Ecto neural progenitor cell (in vitro differentiated cells): ENCODE measurements around the gene NECAP2.
"Not testable (repeated sequence)": the region's sequence is repeated elsewhere in the genome, so short reads cannot be mapped to it uniquely, and the experiment has no call there.

Experiments
- DNase-seq: peaks from one replicate; pipeline ENCODE4 v3.0.0-alpha.2; 2018; ENCODE audit warnings: low spot score

The NECAP2 gene

GRCh38 chr1:16430606-16431005, 9.9 kb upstream of the NECAP2 start:
- DNase-seq, result no peak

GRCh38 chr1:16433030-16433429, 7.5 kb upstream of the NECAP2 start:
- DNase-seq, result no peak

- no peak for DNase-seq
Observed at GRCh38 chr1:16434007-16434406, 6.5 kb upstream of the NECAP2 start.

GRCh38 chr1:16434501-16434900, 6.0 kb upstream of the NECAP2 start:
- no peak for DNase-seq

- no peak for DNase-seq
Observed at GRCh38 chr1:16436946-16437474, 3.5 kb upstream of the NECAP2 start, which contains the start of gene SPATA21. Gene SPATA21 (minus strand): TSS chr1:16437424. CDS start chr1:16431371, 6,053 bp downstream.

GRCh38 chr1:16438516-16438915, 2.0 kb upstream of the NECAP2 start:
- DNase-seq, result no peak

- no peak for DNase-seq
Observed at GRCh38 chr1:16438924-16439323, 1.6 kb upstream of the NECAP2 start.

- no peak for DNase-seq
Observed at GRCh38 chr1:16440131-16440469, 424 bp upstream of the NECAP2 start.

- no peak for DNase-seq
Observed at GRCh38 chr1:16441282-16441665, 750 bp downstream of the NECAP2 start.

- no peak for DNase-seq
Observed at GRCh38 chr1:16442265-16442664, 1.7 kb downstream of the NECAP2 start.

- DNase-seq, result no peak
Observed at GRCh38 chr1:16442941-16443340, 2.4 kb downstream of the NECAP2 start.

GRCh38 chr1:16443975-16444770, 3.6 kb downstream of the NECAP2 start:
- DNase-seq, result no peak

GRCh38 chr1:16445052-16445451, 4.5 kb downstream of the NECAP2 start:
- DNase-seq, result no peak

- DNase-seq, result no peak
Observed at GRCh38 chr1:16446116-16446515, 5.6 kb downstream of the NECAP2 start.

- no peak for DNase-seq
Observed at GRCh38 chr1:16447641-16448040, 7.1 kb downstream of the NECAP2 start.

- DNase-seq, result no peak
Observed at GRCh38 chr1:16449065-16449464, 8.5 kb downstream of the NECAP2 start.

- DNase-seq, result no peak
Observed at GRCh38 chr1:16449666-16450065, 9.1 kb downstream of the NECAP2 start.

- no peak for DNase-seq
Observed at GRCh38 chr1:16450863-16451481, 10.4 kb downstream of the NECAP2 start.

GRCh38 chr1:16451841-16452528, 11.5 kb downstream of the NECAP2 start:
- DNase-seq, result no peak

GRCh38 chr1:16454909-16455308, 14.4 kb downstream of the NECAP2 start:
- DNase-seq, result not testable (repeated sequence)

- not testable (repeated sequence) for DNase-seq
Observed at GRCh38 chr1:16456151-16456550, 15.6 kb downstream of the NECAP2 start.

- no peak for DNase-seq
Observed at GRCh38 chr1:16458831-16459230, 18.3 kb downstream of the NECAP2 start.

GRCh38 chr1:16459352-16459925, 18.9 kb downstream of the NECAP2 start:
- DNase-seq, result no peak
